Neural progenitor cell (in vitro differentiated cells): Measurements from ENCODE around the gene CTNNBL1. TPM values are rescaled to one million over a fixed set of nuclear protein-coding genes. Genes with fewer than 3 reads are reported as not detected.
A peak's percentile ranks its signal among the peaks of the same experiment; 100 is the strongest.

Experiments used
- DNase-seq: peaks from one replicate; pipeline ENCODE4 v3.0.0-alpha.2; 2016; ENCODE audit warnings: low spot score
- H2AFZ ChIP-seq: fragments of 200-600 bp; sonication (generic); replicated peaks from 2 replicates; pipeline ENCODE4 v1.6.1; 2016; ENCODE audit warnings: antibody characterized with exemption
- H3F3A ChIP-seq: fragments of 200-600 bp; sonication (generic); 2 replicates; pipeline ENCODE4 v1.6.1; 2016; ENCODE audit warnings: antibody characterized with exemption, low read depth
- H3K27ac ChIP-seq: fragments of 200-600 bp; sonication (generic); 2 replicates; pipeline ENCODE4 v1.5.1; 2016; ENCODE audit warnings: mild to moderate bottlenecking
- H3K27me3 ChIP-seq: fragments of 200-600 bp; sonication (generic); 2 replicates; pipeline ENCODE4 v1.6.1; 2016; ENCODE audit warnings: mild to moderate bottlenecking, moderate library complexity
- H3K36me3 ChIP-seq: fragments of 200-600 bp; sonication (generic); 2 replicates; pipeline ENCODE4 v1.5.1; 2016
- H3K4me1 ChIP-seq: fragments of 200-600 bp; sonication (generic); 2 replicates; pipeline ENCODE4 v1.6.1; 2016; ENCODE audit warnings: mixed run types
- H3K4me2 ChIP-seq: fragments of 200-600 bp; sonication (generic); 2 replicates; pipeline ENCODE4 v1.6.1; 2016
- H3K4me3 ChIP-seq: fragments of 200-600 bp; sonication (generic); 2 replicates; pipeline ENCODE4 v1.5.1; 2016
- H3K79me2 ChIP-seq: fragments of 200-600 bp; sonication (generic); 2 replicates; pipeline ENCODE4 v1.6.1; 2016; ENCODE audit warnings: low read depth
- H3K9ac ChIP-seq: fragments of 200-600 bp; sonication (generic); 2 replicates; pipeline ENCODE4 v1.6.1; 2016
- H3K9me3 ChIP-seq: fragments of 200-600 bp; sonication (generic); 2 replicates; pipeline ENCODE4 v1.5.1; 2016; ENCODE audit warnings: low read depth
- H4K20me1 ChIP-seq: fragments of 200-600 bp; sonication (generic); 2 replicates; pipeline ENCODE4 v1.6.1; 2016; ENCODE audit warnings: low read depth
- H3K27ac Mint-ChIP-seq: 3 replicates; pipeline ENCODE4 v1.8.0; 2021; ENCODE audit warnings: mixed read lengths
- H3K27me3 Mint-ChIP-seq: 2 replicates; pipeline ENCODE4 v1.8.0; 2022; ENCODE audit warnings: low read depth, mild to moderate bottlenecking, inconsistent platforms, moderate library complexity, mixed read lengths; ENCODE audit not compliant: insufficient read depth
- H3K36me3 Mint-ChIP-seq: 3 replicates; pipeline ENCODE4 v1.8.0; 2021; ENCODE audit warnings: mixed read lengths
- H3K4me1 Mint-ChIP-seq: 3 replicates; pipeline ENCODE4 v1.8.0; 2021; ENCODE audit warnings: mixed read lengths
- H3K4me3 Mint-ChIP-seq: 3 replicates; pipeline ENCODE4 v1.8.0; 2021; ENCODE audit warnings: mild to moderate bottlenecking, moderate library complexity, mixed read lengths
- H3K9me3 Mint-ChIP-seq: 3 replicates; pipeline ENCODE4 v1.8.0; 2020; ENCODE audit warnings: mixed read lengths
- CTCF ChIP-seq: fragments of 200-600 bp; sonication (generic); IDR thresholded peaks from 2 replicates; pipeline ENCODE4 v1.5.1; 2017; ENCODE audit warnings: antibody characterized with exemption, mild to moderate bottlenecking
- EZH2 ChIP-seq: fragments of 200-600 bp; sonication (generic); IDR thresholded peaks from 2 replicates; pipeline ENCODE4 v1.6.1; 2017; ENCODE audit warnings: antibody characterized with exemption, mild to moderate bottlenecking, moderate library complexity
- EZH2phosphoT487 ChIP-seq: fragments of 200-600 bp; sonication (generic); IDR thresholded peaks from 2 replicates; pipeline ENCODE4 v1.6.1; 2017; ENCODE audit warnings: antibody characterized with exemption
- total RNA-seq: library from RNA; depleted of rRNA; stranded (reverse); fragments of >200 nt; gene quantifications from 2 replicates; pipeline ENCODE4 v1.2.3, GENCODE V29; 2015; ENCODE audit warnings: low replicate concordance

The CTNNBL1 gene
- total RNA-seq, 1 donor from 2014 or later = 54.5 TPM

- H3K36me3 ChIP-seq = no peaks in the 10 kb centered on the region
- H2AFZ ChIP-seq = peak overlapping the region; percentile 4
- no peaks in the 10 kb centered on the region for H3K9me3 ChIP-seq
- no peaks in the 10 kb centered on the region for H3K36me3 Mint-ChIP-seq
- no peak overlapping the region for H3K9ac ChIP-seq
- peaks cover 76% of the 10 kb centered on the region for H3K4me1 ChIP-seq
- peak; percentile 85 for DNase-seq
- H3K9me3 Mint-ChIP-seq = no peaks in the 10 kb centered on the region
- no peak for TF ChIP-seq EZH2
- no peak for TF ChIP-seq EZH2phosphoT487
- TF ChIP-seq CTCF = peak; percentile 6
- H3K4me3 Mint-ChIP-seq = peak overlapping the region; percentile 81
- peak overlapping the region; percentile 68 for H3K4me2 ChIP-seq
- no peaks in the 10 kb centered on the region for H4K20me1 ChIP-seq
- H3K27ac Mint-ChIP-seq = peak overlapping the region; percentile 94
- H3K27ac ChIP-seq = peak overlapping the region; percentile 72
- H3K79me2 ChIP-seq = no peaks in the 10 kb centered on the region
- peaks cover 16% of the 10 kb centered on the region for H3K27me3 Mint-ChIP-seq
- no peaks in the 10 kb centered on the region for H3K27me3 ChIP-seq
- H3K4me3 ChIP-seq = peak overlapping the region; percentile 25
- peaks cover 79% of the 10 kb centered on the region for H3F3A ChIP-seq
- H3K4me1 Mint-ChIP-seq = peaks cover 79% of the 10 kb centered on the region
These were observed 221.0 kb downstream of the CTNNBL1 start for GRCh38 chr20:37914672-37915433.

GRCh38 chr20:37915434-37915787 lies 221.6 kb downstream of the CTNNBL1 start:
- Mint-ChIP-seq H3K4me1 (peaks cover 73% of the 10 kb centered on the region), H3K4me3 (peak overlapping the region; percentile 81), H3K9me3 (no peaks in the 10 kb centered on the region), H3K27me3 (peaks cover 16% of the 10 kb centered on the region), H3K27ac (no peak overlapping the region), H3K36me3 (no peaks in the 10 kb centered on the region)
- Histone ChIP-seq H3K36me3 (no peaks in the 10 kb centered on the region), H4K20me1 (no peaks in the 10 kb centered on the region), H3K27me3 (no peaks in the 10 kb centered on the region), H3K9ac (no peak overlapping the region), H3K4me3 (peak overlapping the region; percentile 25), H3K9me3 (no peaks in the 10 kb centered on the region), H3K4me2 (peak overlapping the region; percentile 68), H3F3A (peaks cover 80% of the 10 kb centered on the region), H3K4me1 (peaks cover 76% of the 10 kb centered on the region), H3K27ac (peak overlapping the region; percentile 72), H3K79me2 (no peaks in the 10 kb centered on the region), H2AFZ (peak overlapping the region; percentile 4)
- DNase-seq = no peak
- TF ChIP-seq EZH2phosphoT487 (no peak), EZH2 (no peak), CTCF (no peak)

- no peaks in the 10 kb centered on the region for H3K27me3 ChIP-seq
- H3K9me3 Mint-ChIP-seq = no peaks in the 10 kb centered on the region
- H3K4me1 ChIP-seq = peaks cover 76% of the 10 kb centered on the region
- peak; percentile 56 for DNase-seq
- H3K9ac ChIP-seq = no peak overlapping the region
- no peaks in the 10 kb centered on the region for H3K36me3 Mint-ChIP-seq
- H3K4me1 Mint-ChIP-seq = peaks cover 75% of the 10 kb centered on the region
- H2AFZ ChIP-seq = no peak overlapping the region
- H3K4me2 ChIP-seq = peak overlapping the region; percentile 68
- H3K36me3 ChIP-seq = no peaks in the 10 kb centered on the region
- peak overlapping the region; percentile 78 for H3K4me3 Mint-ChIP-seq
- no peaks in the 10 kb centered on the region for H4K20me1 ChIP-seq
- peaks cover 16% of the 10 kb centered on the region for H3K27me3 Mint-ChIP-seq
- no peak for TF ChIP-seq EZH2phosphoT487
- TF ChIP-seq EZH2 = no peak
- TF ChIP-seq CTCF = no peak
- H3K9me3 ChIP-seq = no peaks in the 10 kb centered on the region
- no peak overlapping the region for H3K27ac ChIP-seq
- H3K4me3 ChIP-seq = peak overlapping the region; percentile 25
- peak overlapping the region; percentile 90 for H3K27ac Mint-ChIP-seq
- H3F3A ChIP-seq = peaks cover 80% of the 10 kb centered on the region
- no peaks in the 10 kb centered on the region for H3K79me2 ChIP-seq
These were observed 222.2 kb downstream of the CTNNBL1 start for GRCh38 chr20:37915800-37916570.
